T-helper 17 cell (primary cell): ENCODE measurements around the gene TM4SF5. TPM values are rescaled to one million over a fixed set of nuclear protein-coding genes. Genes with fewer than 3 reads are reported as not detected.

Experiments
- ATAC-seq: fragments of 150-1000 bp; cut with Tn5 transposase; 2 replicates; pipeline ENCODE4 v1.10.0; 2021; ENCODE audit warnings: mild to moderate bottlenecking, moderate library complexity
- DNase-seq, 3 donors: peaks; one replicate each; pipeline versions ENCODE4 v3.0.0 to v3.0.0-alpha.2; 2020 to 2021
- H3K9me3 ChIP-seq: one replicate; pipeline ENCODE4 v1.7.0; 2013; ENCODE audit warnings: low read length, mild to moderate bottlenecking; ENCODE audit not compliant: control insufficient read depth, poor library complexity, severe bottlenecking
- H3K27ac Mint-ChIP-seq: one replicate; pipeline ENCODE4 v1.8.0; 2022; ENCODE audit warnings: mild to moderate bottlenecking, moderate library complexity, mixed read lengths
- H3K27me3 Mint-ChIP-seq: one replicate; pipeline ENCODE4 v1.8.0; 2022; ENCODE audit warnings: mixed read lengths
- H3K36me3 Mint-ChIP-seq: one replicate; pipeline ENCODE4 v1.8.0; 2022; ENCODE audit warnings: low read depth, mixed read lengths
- H3K4me1 Mint-ChIP-seq: one replicate; pipeline ENCODE4 v1.8.0; 2022; ENCODE audit warnings: mild to moderate bottlenecking, mixed read lengths
- H3K4me3 Mint-ChIP-seq: one replicate; pipeline ENCODE4 v1.8.0; 2022; ENCODE audit warnings: mild to moderate bottlenecking, moderate library complexity, mixed read lengths
- total RNA-seq, 4 donors: library from RNA in 2 of 4; stranded (reverse) in 2 of 4; gene quantifications; one replicate each; pipeline ENCODE4 v1.2.3 and lab custom pipeline; 2022 to 2026

Gene TM4SF5
- total RNA-seq (not detected), total RNA-seq (lab: John Stamatoyannopoulos, UW) (0 reads per million in 2 donors)

- Mint-ChIP-seq H3K4me3 (peak within 1 kb of the TSS; percentile 45), H3K27ac (no peak within 1 kb of the TSS), H3K4me1 (peaks cover 8% of the 10 kb centered on the region), H3K36me3 (no peaks in the 10 kb centered on the region), H3K27me3 (peaks cover 19% of the 10 kb centered on the region)
- ATAC-seq (no peak), DNase-seq (no peak)
- H3K9me3 ChIP-seq = no peaks in the 10 kb centered on the region
Measured at GRCh38 chr17:4771519-4772234, at the start of gene TM4SF5. Gene TM4SF5 (plus strand): TSS chr17:4771886. CDS start chr17:4771923, 37 bp downstream.

GRCh38 chr17:4722678-4723240 is 48.9 kb upstream of the TM4SF5 start:
- no peak overlapping the region for H3K27ac Mint-ChIP-seq

GRCh38 chr17:4724650-4725049 is 47.0 kb upstream of the TM4SF5 start:
- no peak for ATAC-seq
- no peak for DNase-seq
- no peak overlapping the region for H3K27ac Mint-ChIP-seq
- no peaks in the 10 kb centered on the region for H3K27me3 Mint-ChIP-seq
- no peak overlapping the region for H3K4me3 Mint-ChIP-seq
- no peaks in the 10 kb centered on the region for H3K9me3 ChIP-seq
- H3K36me3 Mint-ChIP-seq = peaks cover 3% of the 10 kb centered on the region
- peaks cover 4% of the 10 kb centered on the region for H3K4me1 Mint-ChIP-seq

More at GRCh38 chr17:4722678-4723240, 48.9 kb upstream of the TM4SF5 start:
- ATAC-seq = no peak
- Mint-ChIP-seq H3K27me3 (no peaks in the 10 kb centered on the region), H3K36me3 (peaks cover 4% of the 10 kb centered on the region), H3K4me3 (no peak overlapping the region), H3K4me1 (peaks cover 4% of the 10 kb centered on the region)
- no peaks in the 10 kb centered on the region for H3K9me3 ChIP-seq
- DNase-seq = no peak

- H3K27ac Mint-ChIP-seq = no peak overlapping the region
- H3K4me3 Mint-ChIP-seq = no peak overlapping the region
- H3K36me3 Mint-ChIP-seq = peaks cover under 1% of the 10 kb centered on the region
- no peaks in the 10 kb centered on the region for H3K9me3 ChIP-seq
- no peak for ATAC-seq
- no peak for DNase-seq
- H3K4me1 Mint-ChIP-seq = peaks cover 9% of the 10 kb centered on the region
- H3K27me3 Mint-ChIP-seq = no peaks in the 10 kb centered on the region
Measured at GRCh38 chr17:4725646-4726310, 45.9 kb upstream of the TM4SF5 start.

GRCh38 chr17:4728124-4728523 is 43.6 kb upstream of the TM4SF5 start:
- peak overlapping the region; percentile 41 for H3K27ac Mint-ChIP-seq
- DNase-seq = no peak
- H3K4me3 Mint-ChIP-seq = no peak overlapping the region
- H3K36me3 Mint-ChIP-seq = peaks cover 3% of the 10 kb centered on the region
- no peaks in the 10 kb centered on the region for H3K27me3 Mint-ChIP-seq
- no peaks in the 10 kb centered on the region for H3K9me3 ChIP-seq
- no peak for ATAC-seq
- H3K4me1 Mint-ChIP-seq = peaks cover 18% of the 10 kb centered on the region

GRCh38 chr17:4733073-4733531 is 38.6 kb upstream of the TM4SF5 start:
- peaks cover 3% of the 10 kb centered on the region for H3K36me3 Mint-ChIP-seq
- no peak for ATAC-seq

GRCh38 chr17:4734857-4735475 is 36.7 kb upstream of the TM4SF5 start:
- Mint-ChIP-seq H3K36me3 (peaks cover 3% of the 10 kb centered on the region), H3K27me3 (no peaks in the 10 kb centered on the region), H3K4me3 (no peak overlapping the region), H3K27ac (no peak overlapping the region), H3K4me1 (peaks cover 30% of the 10 kb centered on the region)
- ATAC-seq (no peak), DNase-seq (no peak)
- H3K9me3 ChIP-seq = no peaks in the 10 kb centered on the region

More at GRCh38 chr17:4733073-4733531, 38.6 kb upstream of the TM4SF5 start:
- no peaks in the 10 kb centered on the region for H3K27me3 Mint-ChIP-seq
- DNase-seq = no peak
- peaks cover 24% of the 10 kb centered on the region for H3K4me1 Mint-ChIP-seq
- H3K27ac Mint-ChIP-seq = peak overlapping the region; percentile 49
- H3K4me3 Mint-ChIP-seq = peak overlapping the region; percentile 39
- H3K9me3 ChIP-seq = no peaks in the 10 kb centered on the region

GRCh38 chr17:4735876-4736651 is 35.6 kb upstream of the TM4SF5 start:
- Mint-ChIP-seq H3K4me3 (peak overlapping the region; percentile 33), H3K27me3 (peaks cover 6% of the 10 kb centered on the region), H3K27ac (no peak overlapping the region), H3K36me3 (peaks cover 6% of the 10 kb centered on the region), H3K4me1 (peaks cover 26% of the 10 kb centered on the region)
- ATAC-seq = no peak
- H3K9me3 ChIP-seq = no peaks in the 10 kb centered on the region
- DNase-seq = no peak

GRCh38 chr17:4738136-4739121 is 33.3 kb upstream of the TM4SF5 start:
- ATAC-seq = peak; percentile 66
- H3K27ac Mint-ChIP-seq = peak overlapping the region; percentile 82
- peak overlapping the region; percentile 92 for H3K4me3 Mint-ChIP-seq
- peak in 1 of 3 donors; percentile 18 for DNase-seq
- H3K27me3 Mint-ChIP-seq = peaks cover 11% of the 10 kb centered on the region
- H3K36me3 Mint-ChIP-seq = peaks cover 4% of the 10 kb centered on the region
- H3K4me1 Mint-ChIP-seq = peaks cover 19% of the 10 kb centered on the region
- no peaks in the 10 kb centered on the region for H3K9me3 ChIP-seq

- H3K9me3 ChIP-seq = no peaks in the 10 kb centered on the region
- peaks cover 11% of the 10 kb centered on the region for H3K27me3 Mint-ChIP-seq
- peak within 1 kb of the TSS; percentile 82 for H3K27ac Mint-ChIP-seq
- ATAC-seq (peak; percentile 76), DNase-seq (peak; percentile 53 to 64 (median 61))
- peaks cover 4% of the 10 kb centered on the region for H3K36me3 Mint-ChIP-seq
- H3K4me1 Mint-ChIP-seq = peaks cover 19% of the 10 kb centered on the region
- peak within 1 kb of the TSS; percentile 92 for H3K4me3 Mint-ChIP-seq
Measured at GRCh38 chr17:4739122-4740024, 32.3 kb upstream of the TM4SF5 start, which contains the start of the genes CXCL16 and ZMYND15. Gene CXCL16 (minus strand): TSS chr17:4739928. CDS start chr17:4739339, 589 bp downstream. Gene ZMYND15 (plus strand): TSS chr17:4739833. CDS start chr17:4740549, 716 bp downstream.

GRCh38 chr17:4740025-4740351 is 31.7 kb upstream of the TM4SF5 start:
- no peaks in the 10 kb centered on the region for H3K9me3 ChIP-seq
- ATAC-seq = no peak
- DNase-seq = no peak
- Mint-ChIP-seq H3K27ac (peak overlapping the region; percentile 76), H3K27me3 (peaks cover 11% of the 10 kb centered on the region), H3K4me1 (peaks cover 20% of the 10 kb centered on the region), H3K36me3 (peaks cover 4% of the 10 kb centered on the region), H3K4me3 (peak overlapping the region; percentile 92)
